HG03135 (cell line): Measurements from ENCODE around the gene CCNG2.
A peak's percentile ranks its signal among the peaks of the same experiment; 100 is the strongest.

Experiments
- ATAC-seq: cut with Tn5 transposase; IDR thresholded peaks from one replicate; pipeline ENCODE4 v1.9.1; 2021; ENCODE audit warnings: mild to moderate bottlenecking, moderate library complexity; ENCODE audit not compliant: unreplicated experiment

Gene CCNG2

DNA sequence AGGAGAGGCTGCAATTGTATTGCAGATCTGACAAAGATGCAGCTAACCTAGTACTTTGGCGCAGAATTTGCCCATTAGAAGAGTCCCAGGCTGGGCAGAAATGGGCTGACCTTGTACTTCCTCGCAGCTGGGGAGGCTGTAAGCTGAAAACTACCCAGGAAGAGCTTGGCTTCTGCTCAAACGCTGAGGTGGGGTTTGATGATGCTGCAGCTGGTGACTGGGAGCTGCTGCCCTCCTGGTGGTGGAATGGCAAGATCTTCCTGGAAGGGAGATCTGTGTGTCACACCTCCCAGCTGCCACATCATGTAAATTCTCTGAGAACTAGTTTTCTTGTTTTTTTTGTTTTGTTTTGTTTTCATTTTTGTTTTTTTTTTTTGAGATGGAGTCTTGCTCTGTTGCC is 17.4 kb downstream of the CCNG2 start:
- no peak for ATAC-seq

DNA sequence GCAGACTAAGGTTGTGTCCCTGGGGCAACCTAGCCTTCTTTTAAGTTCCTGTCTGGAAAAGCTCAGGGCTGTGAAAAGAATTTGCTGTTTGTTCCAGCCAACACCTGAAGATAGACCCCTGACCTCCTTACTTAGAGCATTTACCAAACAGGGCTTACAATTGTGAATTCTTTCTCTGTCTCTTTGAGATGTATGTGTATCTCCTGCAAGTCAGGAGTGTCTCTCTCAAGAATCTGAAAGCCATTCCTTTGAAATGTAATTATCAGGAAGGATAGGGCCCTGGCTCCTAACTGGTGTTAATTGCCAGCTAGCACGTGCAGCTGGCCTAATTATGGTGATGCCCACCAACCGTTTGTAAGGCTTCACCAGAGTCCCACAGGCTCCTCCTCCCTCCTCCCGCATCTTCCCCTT is 18.2 kb downstream of the CCNG2 start:
- ATAC-seq = no peak

DNA sequence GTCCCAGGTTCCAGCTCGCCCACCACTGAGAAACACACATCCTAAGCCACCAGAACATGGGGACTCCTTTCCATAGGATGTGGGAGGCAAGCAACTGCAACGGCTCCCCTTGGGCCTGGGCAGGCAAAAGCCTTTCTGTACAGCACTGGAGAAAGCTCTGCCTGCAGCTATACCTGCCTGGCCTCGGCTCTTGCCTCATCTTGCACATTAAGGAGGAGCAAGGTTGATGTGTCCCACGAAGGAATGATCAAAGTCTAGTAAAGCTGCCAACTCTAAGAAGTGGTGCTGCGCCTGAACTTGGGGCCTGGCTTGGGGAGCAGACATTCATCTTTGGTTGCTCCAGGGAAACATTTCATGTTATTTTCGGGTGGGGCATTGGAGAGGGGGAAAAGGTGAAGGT is 19.6 kb downstream of the CCNG2 start:
- ATAC-seq = no peak

DNA sequence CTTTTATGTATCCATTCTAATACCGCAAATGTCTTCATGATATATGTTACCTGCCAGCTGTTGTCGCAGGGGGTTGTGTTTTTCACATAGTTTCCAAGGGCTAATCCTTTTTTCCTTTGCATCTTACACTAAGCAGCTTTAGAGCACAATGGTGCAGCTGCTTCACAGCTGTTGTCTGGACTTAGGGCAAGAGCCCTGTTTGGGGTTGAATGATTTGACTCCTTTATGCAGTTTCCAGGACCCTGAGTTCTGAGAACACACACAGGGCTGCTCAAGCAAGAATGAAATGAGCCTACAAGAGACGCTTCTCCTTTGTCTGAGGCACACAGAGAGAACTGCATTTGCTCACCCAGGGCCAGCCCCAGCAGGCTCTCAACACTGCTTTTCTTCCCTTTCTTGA is 20.2 kb downstream of the CCNG2 start:
- no peak for ATAC-seq

DNA sequence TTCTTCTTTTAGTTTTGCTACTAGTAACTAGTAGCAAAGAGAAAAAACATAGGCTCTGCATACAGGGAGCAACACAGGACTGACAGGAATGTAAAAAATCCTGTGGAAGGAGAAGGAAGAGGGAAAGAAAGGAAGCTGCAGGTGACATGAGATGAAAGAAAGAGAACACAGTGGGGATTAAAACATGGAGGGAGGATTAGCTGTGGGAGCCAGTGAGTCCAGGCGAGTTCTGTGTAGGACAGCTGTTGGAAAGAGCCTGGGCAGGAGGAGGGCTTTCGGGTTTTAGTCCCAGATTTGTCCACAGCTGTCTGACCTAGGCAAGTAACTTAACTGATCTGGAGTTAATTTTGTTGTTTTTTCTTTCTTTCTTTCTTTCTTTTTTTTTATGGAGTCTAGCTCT is 21.6 kb downstream of the CCNG2 start:
- ATAC-seq = no peak

DNA sequence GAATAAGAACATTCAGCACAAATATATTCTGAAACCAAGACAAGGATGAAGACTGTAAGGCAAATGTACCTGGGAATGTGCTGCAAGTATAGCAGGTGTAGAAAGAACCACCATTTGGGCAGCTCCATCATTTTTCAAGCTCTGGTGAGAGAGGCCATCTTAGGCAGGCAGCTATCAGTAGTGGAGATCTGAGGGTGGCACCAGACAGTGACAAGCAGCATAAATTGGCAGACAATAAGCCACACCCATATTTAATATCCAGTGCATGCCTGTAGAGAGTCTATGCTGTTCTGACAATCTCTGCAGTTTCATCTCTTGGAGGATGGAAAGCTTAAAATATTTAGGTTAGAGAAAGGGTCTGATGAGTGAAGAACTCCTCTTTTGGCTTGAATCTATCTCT is 22.5 kb downstream of the CCNG2 start:
- no peak for ATAC-seq

DNA sequence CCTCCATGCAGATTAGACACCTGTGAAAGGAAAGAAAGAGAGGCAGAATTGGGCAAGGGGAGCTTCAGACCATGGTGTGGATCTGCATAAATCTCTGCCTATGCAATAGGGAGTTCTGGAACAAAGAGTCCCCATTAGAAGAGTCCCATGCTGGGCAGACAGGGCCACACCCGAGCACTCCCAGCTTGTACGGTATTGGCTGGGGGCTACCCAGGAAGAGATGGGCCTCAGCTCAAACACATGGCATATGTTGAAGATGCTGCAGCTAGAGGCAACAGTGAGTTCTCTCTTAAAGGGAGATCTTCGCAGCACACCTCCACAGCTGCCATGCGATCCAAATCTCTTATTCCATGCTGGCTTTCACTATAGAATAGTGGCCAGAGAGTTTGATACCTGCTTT is 24.7 kb downstream of the CCNG2 start:
- ATAC-seq = no peak

DNA sequence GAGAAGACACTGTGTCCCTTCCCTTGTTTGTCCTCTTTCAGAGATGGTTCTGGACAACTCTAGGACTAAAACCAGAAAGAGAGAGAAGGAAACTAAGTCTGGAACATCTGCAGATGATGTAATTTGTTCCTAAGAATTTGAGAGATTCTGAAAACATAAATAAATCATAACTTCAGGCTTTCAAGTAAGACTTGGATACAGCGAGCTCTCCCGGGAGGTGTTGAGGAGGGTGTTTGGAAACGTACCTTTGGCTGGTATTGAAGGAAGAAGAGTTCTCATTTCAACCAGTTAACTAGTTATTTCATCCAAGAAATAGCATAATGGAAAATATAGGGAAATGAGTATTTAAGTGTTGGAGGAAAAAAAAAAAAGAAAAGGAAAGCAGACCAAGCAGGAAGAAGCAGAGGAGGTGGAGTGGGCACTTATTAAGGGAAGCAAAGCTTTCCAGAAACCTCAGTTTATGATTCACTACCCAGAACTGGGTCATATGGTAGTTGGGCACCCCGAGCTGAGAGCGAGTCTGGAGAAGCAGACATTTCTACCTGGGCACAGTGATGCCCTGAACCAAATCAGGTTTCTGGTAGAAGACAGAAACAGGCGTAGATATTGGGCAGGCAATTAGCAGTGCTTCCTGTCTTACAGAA is 26.9 kb downstream of the CCNG2 start:
- no peak for ATAC-seq

DNA sequence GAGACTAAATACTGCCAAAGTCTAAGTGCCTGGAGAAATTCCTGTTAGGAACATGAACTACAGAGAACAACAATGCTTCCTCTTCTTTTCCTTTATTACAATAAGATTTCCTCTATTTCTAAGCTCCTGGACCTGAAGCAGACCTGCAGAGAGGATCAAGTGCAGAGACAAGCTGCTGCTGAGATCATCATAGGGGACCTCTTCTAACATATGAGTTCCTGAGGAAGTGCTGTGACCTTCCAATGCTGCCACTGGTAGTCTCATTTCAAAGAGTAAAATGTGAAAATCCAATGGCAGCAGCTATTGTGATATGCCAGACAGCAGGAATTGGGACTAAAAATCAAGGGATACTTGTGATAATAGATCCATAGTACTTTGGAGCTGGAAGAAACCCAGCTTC is 28.0 kb downstream of the CCNG2 start:
- ATAC-seq = no peak

DNA sequence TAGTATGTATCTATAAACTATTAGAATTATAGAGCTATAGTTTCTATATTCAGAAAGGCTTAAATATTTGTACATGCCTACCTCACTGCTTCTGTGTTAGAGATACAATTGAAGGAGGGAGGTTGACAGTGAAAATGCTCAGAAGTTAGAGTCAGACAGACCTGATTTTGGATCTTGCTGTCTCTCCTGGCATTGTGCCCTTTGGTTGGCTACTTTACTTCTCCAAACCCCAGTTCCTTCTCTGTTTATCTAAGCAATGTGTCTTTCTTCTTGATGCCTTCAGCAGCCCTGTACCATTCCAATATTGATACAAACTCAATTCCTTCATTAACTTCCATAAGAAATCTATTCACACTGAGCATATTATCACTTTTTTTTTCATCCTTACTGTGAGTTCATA is 28.7 kb downstream of the CCNG2 start:
- no peak for ATAC-seq

DNA sequence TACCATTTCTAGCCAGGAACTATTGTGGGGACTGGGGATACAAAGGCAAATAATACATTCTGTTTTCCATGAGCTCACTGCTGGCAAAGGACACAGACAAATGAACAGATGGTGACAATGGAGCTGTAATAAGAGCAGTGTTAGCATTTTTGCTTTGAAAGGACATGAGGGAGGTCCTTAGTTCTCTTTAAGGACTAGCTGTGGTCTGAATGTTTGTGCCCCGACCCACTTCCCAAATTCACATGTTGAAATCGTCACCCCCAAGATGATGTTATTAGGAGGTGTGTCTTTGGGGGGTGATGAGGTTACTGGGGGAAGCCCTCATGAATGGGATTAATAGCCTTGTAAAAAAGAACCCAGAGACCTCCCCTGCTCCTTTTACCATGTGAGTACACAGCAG is 30.3 kb downstream of the CCNG2 start:
- ATAC-seq = no peak

DNA sequence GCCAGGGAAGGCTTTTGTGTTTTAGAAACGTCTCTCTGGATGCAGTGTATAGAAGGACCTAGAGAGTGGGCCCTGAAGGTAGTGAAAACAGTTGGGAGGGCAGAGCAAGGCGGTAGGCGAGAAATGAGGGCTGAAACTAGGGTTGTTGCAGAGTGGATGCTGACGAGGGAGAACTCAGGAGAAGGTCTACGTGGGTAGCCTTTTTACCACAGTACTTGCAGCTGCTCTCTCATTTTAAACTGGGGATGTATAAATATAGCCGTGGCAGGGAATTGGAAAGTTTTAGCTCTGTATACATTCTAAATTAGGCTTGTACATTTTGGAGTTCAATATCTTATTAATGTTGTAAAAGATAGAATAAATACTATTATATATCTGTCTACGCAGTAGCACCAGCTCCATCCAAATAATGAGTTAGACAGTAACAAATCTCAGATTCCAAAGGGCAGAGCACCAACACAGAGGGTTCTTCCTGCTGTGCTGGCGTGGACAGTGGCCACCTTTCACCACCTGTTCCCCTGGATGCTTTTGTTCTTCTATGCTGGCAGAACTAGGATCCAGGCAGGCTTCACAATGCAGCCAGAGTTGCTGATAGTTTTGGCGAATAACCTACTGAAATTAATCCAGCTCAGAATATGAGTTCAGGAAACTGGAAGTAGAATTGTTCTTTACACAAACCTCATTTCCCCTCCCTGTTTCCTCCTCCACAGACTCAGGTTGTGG is 31.7 kb downstream of the CCNG2 start:
- ATAC-seq = no peak

DNA sequence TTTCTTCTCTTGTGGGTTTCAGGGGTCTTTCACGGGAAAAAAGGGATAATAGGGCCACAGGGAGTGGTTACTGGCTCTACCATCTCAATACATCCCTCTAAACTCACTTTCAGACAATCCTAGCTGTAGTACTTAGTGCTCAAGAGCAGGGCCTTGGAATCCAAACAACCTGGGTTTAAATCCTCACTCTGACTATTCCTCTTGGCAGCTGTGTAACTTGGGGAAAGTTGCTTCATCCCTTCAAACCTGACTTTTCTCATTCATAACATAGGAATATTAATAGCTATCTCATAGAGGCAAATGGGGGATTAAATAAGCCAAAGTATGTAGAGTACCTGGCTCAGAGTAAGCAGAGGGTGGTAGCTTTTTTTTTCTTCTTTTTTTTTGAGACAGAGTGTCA is 32.4 kb downstream of the CCNG2 start:
- no peak for ATAC-seq

DNA sequence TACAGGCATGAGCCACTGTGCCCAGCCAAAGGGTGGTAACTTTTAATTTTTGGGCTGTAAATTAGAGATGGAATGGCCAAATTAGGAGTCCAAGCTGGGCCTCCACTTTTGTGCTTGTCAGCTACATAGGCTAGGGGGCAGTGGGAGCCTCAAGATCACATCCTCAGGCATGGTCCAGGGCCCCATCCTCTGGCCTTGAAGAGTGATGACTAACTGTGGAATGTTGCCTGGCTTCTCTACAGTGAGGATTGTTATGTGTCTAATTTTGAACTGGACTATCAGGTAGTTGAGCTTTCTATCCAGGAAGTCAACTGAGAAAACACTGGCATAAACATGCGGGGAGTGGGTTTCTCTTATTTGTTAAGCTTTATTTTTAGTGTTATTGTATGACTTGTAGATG is 33.0 kb downstream of the CCNG2 start:
- ATAC-seq = no peak

DNA sequence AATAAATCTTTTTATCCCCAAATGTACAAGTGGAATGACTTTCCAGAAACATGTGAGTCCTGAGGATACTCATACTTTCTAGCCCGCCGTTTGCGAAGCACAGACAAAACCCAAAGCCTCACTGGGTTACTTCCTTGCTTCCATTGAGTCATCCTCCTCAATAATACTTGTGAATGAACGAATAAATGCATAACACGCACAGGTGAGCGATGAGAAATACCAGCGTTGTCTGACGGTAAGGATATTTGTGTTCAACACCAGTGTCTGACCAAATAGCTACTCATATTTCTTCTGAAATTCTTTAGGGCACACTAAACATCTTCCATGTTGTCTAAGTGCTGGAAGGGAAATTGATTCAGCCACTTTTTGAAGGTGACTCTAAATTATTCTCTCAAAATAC is 36.0 kb downstream of the CCNG2 start:
- no peak for ATAC-seq

DNA sequence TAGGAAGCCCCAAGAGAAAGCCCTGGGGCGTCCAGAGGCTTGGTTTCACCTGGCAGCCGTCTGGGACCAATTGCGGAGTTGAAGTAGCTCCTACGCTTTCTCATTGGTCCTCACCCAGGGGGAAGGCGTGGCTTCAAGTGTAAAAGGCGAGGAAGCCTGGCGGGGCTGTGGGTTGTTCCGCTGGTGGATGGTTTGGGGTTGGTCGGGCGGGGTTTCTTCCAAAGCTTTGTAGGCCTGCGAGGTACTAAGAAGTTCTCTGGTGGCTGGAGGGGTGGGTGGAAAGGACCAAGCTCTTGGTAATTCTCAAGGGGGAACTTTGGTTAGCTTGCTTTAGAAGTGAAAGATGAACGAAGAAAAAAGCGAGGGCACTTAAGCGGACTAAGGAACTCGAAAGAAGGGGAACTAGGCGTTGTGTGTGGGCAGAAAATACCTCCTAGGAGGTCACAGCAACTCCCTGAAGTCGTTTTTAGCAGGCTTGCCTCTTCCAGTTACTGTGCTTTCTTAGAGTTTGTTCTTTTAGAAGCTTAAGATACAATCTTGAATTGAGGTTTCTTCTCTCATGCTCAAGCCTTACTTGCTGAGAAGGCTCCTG is 36.6 kb downstream of the CCNG2 start:
- ATAC-seq = peak; percentile 88

DNA sequence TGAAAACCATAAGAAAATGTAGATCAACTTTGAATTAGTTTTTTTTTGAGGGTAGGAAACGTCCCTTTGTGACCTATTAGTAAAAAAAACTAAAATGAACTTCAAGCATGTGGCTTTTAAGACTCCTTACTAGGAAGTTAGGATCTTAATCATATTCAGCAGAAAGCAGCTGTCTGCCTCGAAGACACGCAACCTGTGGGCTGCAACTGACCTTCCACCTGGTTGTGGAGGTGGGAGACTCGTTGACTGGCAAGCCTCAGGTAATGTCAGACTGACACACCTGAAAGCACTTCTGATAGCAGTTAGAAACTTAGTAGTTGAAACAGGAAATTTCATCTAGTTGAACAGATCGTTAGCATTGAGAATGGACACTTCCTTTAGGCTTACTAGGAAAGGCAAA is 37.4 kb downstream of the CCNG2 start:
- ATAC-seq = no peak

DNA sequence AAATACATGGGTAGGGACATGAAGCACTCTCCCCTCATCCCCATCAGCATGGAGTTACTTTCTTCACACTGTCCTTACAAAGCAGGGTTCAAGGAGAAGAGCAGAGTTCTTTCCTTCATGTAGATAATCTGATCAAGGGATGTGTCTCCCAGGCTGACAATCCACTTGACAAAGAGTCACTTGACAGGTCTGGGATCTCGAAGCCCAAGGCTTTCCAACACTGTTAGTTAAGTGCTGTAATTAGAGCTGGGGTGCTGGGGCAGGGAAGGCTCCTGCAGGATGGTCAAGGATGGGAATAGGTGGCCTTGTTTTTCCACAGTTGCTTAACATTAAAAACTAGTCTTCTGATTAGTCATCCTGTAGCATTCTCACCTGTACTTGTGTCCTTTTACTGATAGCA is 38.0 kb downstream of the CCNG2 start:
- no peak for ATAC-seq

DNA sequence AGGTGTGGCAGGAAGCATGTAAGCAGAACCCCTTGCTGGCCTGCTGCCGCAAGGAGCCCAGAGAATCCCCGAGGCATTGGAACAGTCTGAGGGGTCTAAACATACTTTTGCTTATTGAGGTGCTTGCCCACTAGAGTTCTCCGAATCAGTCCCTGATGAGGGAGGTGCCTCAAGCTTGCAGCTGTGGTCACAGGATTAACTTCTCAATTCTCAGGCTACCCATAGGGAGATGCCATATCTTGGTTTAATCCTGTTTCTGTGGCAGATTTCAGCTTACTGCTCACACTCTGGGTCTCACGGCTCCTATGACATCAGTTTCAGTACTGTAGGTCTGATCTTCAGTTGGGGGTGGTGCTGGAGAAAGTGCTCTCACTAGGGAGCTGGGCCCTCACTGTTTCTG is 39.9 kb downstream of the CCNG2 start:
- ATAC-seq = peak; percentile 46

DNA sequence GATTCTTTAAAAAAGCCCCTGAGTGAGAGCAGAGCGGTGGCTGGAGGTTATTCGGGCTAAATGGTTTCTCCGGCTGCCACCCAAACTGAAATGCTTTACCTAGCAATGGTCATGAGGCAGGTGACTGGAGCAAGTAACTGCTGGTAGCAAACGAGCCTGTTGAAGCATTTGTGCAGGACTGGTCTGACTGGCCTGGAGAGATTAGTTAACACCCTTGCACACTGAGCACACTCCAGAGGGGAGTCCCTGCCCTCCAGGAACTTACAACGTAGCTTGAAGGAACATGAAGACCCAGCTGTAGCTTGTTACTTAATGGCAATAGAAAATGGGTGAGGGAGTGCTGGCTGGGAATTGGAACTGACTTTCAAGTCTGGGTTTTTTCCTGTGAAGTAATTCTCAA is 40.4 kb downstream of the CCNG2 start:
- no peak for ATAC-seq

DNA sequence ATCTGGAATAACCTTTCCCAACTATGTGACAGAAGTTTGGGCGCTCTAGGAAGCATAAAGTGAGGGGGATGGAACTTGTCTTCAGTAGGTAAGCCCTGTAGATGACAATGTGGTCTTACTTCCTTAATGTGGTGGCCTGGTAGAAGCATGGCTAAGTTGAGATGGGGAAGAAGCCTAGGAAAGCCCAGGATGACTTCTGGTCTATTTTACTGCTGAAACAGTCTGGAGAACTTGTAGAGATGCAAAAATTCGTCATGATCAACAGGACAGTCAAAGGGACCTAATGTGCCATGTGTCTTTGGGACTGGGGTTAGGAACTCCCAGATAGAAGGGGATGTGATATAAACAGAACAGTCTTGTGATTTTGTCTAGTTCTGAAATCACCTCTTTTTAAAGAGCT is 40.8 kb downstream of the CCNG2 start:
- ATAC-seq = no peak

DNA sequence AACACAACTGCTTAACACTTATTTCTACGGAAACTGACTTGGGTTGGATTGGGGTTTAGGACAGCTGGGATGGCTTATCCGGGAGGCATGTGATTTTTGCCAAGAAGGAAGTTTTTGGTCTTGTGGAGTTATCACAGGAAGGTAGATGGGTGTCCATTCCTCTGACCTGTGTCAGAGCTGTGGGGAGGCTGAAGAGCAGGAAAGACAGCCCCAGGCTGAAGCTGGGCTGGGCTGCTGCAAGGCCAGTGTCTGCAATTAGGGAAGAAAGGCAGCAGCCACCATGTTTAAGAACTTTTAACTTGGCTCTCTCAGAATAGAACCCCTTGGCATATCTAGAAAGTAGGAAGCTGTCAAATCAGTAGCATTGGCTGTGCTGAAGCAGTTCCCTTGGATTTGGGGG is 42.3 kb downstream of the CCNG2 start:
- ATAC-seq = no peak

DNA sequence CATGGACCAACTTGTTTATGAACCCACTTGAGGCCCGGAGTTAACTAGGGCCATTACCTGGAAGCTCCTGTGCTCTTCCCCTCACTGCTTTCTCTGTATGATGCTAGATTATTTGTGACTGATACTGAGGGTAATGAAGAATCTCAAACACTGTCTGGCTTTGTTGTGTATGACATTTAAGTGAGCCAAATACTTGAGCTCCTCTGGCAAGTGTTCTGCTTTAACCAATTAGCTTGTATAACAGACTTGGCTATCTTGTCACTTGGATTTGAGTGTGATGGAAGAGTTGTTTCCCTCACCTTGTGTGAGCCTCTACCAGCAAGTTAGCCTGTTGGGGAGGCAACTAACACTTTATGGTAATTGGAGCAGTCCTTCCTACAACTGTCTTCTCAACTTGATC is 42.7 kb downstream of the CCNG2 start:
- ATAC-seq = no peak
